Measurements from ENCODE around the gene OSBPL2.
A peak's percentile ranks its signal among the peaks of the same experiment; 100 is the strongest.

DNA sequence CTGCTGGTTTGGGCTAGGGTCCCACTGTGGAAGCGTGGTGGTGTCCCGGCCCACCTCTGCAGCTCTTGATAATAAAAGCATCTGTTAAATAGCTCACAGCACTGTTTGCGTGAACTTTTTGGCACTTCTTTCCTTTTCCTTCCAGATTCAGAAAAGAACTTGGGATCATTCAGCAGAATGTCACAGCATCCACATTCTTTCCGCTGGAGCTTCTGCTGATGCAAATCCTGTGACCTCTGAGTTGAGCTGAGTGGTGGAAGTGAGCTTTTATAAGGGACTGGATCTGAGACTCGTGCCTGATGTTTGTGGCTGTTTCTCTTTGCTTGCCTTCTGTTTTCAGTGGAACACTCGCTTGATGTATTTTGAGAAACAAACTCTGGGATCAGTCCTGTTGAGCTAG, 3.9 kb downstream of the OSBPL2 start:
- TF ChIP-seq POLR2A (IDR thresholded peaks at IDR 0.05) = no peak
- TF ChIP-seq, protein P1, sequence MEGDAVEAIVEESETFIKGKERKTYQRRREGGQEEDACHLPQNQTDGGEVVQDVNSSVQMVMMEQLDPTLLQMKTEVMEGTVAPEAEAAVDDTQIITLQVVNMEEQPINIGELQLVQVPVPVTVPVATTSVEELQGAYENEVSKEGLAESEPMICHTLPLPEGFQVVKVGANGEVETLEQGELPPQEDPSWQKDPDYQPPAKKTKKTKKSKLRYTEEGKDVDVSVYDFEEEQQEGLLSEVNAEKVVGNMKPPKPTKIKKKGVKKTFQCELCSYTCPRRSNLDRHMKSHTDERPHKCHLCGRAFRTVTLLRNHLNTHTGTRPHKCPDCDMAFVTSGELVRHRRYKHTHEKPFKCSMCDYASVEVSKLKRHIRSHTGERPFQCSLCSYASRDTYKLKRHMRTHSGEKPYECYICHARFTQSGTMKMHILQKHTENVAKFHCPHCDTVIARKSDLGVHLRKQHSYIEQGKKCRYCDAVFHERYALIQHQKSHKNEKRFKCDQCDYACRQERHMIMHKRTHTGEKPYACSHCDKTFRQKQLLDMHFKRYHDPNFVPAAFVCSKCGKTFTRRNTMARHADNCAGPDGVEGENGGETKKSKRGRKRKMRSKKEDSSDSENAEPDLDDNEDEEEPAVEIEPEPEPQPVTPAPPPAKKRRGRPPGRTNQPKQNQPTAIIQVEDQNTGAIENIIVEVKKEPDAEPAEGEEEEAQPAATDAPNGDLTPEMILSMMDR (IDR thresholded peaks at IDR 0.05 in 8 of 11, conservative IDR thresholded peaks at IDR 0.05 in 3 of 11) = no peak
- TF ChIP-seq POLR2AphosphoS5 (IDR thresholded peaks at IDR 0.05) = peak in 1 of 3 donors; percentile 63

Data from spleen (tissue), 7 donors.